NCI-H1436 (cell line): Measurements from ENCODE around the gene GPRC5A.
"Not testable (repeated sequence)": the region's sequence is repeated elsewhere in the genome, so short reads cannot be mapped to it uniquely, and the experiment has no call there.

Experiments used
- DNase-seq: peaks from one replicate; lab custom pipeline; 2025; lab: John Stamatoyannopoulos, UW

GPRC5A gene, protein sequence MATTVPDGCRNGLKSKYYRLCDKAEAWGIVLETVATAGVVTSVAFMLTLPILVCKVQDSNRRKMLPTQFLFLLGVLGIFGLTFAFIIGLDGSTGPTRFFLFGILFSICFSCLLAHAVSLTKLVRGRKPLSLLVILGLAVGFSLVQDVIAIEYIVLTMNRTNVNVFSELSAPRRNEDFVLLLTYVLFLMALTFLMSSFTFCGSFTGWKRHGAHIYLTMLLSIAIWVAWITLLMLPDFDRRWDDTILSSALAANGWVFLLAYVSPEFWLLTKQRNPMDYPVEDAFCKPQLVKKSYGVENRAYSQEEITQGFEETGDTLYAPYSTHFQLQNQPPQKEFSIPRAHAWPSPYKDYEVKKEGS

DNA sequence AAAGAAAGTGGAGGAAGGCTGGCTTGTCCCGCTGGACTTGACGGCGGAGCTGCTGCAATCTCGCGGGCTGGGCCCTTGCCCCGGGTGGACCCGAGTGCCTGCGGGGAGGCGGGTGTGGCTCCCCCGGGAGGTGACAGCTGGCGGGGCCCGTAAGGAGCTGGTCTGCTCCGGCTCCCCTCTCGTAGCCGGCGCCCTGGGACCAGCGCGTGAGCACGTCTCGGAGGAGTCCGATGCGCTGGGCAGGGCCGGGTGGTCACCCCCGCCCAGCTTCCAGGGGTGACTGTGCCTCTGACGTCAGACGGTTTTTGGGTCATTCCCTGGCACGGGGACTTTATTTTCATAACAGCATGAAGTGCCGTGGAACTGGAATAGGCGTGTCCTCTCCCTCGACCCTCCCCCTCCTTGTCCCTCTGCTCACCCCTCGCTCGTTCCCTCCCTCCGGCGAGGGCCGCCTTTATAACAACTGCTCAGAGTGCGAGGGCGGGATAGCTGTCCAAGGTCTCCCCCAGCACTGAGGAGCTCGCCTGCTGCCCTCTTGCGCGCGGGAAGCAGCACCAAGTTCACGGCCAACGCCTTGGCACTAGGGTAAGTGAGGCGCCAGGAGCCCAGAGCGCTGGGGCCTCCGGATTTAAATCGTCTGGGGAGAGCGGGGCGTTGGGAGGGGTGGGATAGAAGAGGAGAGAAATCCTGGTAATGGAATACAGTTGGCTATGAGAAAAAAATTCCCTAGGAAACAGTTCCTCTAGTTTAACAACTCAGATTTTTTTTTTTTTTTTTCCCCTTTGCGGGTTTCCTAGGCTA lies at the start of gene GPRC5A:
Gene GPRC5A (plus strand): TSS at position 483 of the 801 bp plus-strand sequence. CDS start 16,688 bp downstream, outside the sequence.
- no peak for DNase-seq

DNA sequence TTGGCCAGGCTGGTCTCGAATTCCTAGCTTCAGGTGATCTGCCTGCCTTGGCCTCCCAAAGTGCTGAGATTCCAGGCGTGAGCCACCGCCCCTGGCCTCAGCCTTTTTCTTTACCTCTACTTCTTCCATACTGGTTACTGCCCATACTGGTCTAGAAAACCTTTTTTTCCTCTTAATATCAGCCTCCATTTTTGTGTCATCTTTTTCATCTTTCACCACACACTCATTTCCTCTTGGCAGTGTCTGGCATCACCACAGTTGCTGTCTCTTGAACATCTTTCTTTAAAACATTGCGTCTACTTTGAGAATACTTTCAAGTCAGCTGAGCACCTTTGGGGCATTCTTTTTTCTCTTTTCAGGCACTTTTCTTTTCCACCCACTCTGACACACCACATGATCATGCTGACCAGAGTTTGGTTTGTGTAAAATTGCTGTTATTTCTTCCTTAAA lies 45.5 kb upstream of the GPRC5A start:
- no peak for DNase-seq

DNA sequence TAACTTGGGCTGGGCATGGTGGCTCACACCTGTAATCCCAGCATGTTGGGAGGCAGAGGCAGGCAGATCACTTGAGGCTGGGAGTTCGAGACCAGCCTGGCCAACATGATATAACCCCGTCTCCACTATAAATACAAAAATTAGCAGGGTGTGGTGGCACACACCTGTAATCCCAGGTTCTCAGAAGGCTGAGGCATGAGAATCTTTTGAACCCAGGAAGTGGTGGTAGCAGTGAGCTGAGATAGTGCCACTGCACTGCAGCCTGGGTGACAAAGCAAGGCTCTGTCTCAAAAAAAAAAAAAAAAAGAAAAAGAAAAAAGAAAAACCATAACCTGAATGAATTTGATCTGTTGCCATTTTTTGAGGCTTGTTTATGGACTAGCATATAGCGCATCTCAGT lies 44.6 kb upstream of the GPRC5A start:
- DNase-seq = not testable (repeated sequence)

DNA sequence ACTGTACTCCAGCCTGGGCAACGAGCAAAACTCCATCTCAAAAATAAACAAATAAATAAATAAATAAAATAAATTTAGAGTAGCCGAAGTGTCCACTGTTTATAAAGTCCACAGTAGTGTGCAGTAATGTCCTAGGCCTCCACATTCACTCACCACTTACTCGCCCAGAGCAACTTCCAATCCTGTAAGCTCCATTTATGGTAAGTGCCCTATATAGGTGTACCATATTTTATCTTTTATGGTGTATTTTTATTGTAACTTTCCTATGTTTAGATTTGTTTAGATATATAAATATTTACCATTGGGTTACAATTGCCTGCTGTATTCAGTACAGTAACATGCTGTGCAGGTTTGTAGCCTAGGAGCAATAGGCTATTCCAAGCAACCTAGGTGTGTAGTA lies 37.9 kb upstream of the GPRC5A start:
- no peak for DNase-seq

DNA sequence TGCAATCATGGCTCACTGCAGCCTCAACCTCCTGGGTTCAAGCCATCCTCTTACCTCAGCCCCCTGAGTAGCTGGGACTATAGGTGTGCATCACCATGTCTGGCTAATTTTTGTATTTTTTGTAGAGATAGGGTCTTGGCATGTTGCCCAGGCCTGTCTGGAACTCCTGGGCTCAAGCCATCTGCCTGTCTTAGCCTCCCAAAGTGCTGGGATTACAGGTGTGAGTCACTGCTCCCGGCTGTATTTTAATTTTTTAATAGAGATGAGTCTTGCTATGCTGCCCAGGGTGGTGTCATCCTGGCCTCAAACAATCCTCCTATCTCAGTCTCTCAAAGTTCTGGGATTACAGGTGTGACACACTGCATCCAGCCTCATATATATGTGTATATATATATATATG lies 31.7 kb upstream of the GPRC5A start:
- no peak for DNase-seq

DNA sequence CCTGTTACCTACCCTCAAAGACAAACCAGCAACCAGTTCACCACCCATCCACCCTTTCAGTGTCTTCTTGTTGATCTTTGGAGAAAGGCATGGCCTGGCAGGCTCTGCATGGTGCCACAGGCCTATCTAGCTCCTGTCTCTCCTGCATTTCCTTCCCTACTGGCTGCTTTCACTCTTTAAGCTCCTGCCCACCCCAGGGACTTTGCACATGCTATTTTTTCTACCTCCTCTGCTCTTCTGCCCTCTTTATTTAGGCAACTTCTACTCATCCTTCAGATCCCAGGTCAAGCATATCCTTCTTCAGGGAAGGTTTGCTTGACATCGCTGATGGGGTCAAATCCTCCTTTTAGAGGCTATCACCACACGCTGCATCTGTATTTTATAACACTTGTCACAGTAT lies 27.1 kb upstream of the GPRC5A start:
- DNase-seq = no peak

DNA sequence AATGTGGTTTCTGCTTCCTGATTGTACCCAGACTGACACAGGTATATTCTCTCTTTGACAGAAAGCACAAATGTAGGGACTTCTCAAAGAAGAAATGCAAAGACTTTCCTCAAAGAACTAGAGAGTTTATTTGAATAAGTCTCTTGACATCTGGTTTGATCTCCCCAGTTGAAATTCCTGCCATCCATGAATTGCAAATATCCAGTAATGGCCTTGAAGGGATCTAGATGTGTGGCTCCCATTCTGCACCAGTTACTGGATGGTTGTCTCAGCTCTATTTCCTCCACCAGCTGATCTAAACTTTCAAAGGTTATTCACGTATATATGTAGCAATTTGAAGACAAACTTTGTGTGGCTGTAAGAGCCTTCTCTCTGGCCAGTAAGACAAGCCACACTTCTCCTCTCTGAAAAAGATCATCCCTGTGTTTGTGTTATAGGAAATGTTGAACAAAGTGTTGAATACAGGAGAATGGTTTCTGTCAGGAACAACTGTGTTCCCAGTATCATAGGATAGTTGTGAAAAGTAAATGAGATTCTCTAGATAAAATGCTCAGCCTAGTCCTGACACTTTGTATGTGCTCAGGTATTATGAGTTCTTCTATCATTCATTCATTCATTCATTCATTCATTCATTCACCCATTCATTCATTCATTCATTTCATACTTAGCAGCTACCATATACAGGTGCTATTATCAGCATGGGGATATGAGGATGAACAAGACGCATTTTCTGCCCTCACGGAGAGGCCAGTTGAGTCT lies 22.7 kb upstream of the GPRC5A start:
- DNase-seq = no peak

DNA sequence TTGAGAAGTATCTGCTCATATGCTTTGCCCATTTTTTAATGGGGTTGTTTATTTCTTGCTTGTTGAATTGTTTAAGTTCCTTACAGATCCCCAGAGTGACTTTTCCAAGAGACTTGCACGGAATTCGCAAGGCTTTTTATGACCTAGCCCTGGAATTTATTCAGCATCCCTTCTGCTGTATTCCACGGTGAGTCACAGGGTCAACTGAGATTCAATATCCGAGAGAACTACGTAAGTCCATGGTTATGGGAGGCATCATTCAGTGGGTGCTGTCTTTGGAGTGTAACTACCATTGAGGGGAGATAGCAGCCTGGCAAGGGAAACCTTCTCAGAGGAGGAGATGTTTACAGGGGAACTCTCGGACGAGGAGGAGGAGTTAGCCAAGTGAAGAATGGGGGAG lies 20.9 kb upstream of the GPRC5A start:
- DNase-seq = no peak

DNA sequence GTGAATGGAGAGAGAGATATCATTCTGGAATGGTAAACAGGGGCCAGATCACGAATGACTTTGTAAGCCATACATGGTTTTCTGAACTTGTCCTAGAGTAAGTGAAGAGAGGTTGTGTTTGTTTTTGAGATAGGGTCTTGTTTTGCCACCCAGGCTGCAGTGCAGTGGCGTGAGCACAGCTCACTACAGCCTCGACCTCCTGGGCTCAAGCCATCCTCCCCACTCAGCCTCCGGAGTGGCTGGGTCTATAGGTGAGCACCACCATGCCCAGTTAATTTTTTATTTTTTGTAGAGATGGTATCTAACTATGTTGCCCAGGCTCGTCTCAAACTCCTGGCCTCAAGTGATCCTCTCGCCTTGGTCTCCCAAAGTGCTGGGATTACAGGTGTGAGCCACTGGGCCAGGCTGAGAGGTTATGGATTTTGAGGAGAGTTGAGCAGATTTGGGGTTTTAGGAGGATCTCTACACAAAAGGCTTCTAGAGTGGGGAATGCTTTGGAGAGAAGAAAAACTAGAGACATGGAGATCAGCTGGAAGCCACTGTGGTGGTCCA lies 19.7 kb upstream of the GPRC5A start:
- DNase-seq = no peak

DNA sequence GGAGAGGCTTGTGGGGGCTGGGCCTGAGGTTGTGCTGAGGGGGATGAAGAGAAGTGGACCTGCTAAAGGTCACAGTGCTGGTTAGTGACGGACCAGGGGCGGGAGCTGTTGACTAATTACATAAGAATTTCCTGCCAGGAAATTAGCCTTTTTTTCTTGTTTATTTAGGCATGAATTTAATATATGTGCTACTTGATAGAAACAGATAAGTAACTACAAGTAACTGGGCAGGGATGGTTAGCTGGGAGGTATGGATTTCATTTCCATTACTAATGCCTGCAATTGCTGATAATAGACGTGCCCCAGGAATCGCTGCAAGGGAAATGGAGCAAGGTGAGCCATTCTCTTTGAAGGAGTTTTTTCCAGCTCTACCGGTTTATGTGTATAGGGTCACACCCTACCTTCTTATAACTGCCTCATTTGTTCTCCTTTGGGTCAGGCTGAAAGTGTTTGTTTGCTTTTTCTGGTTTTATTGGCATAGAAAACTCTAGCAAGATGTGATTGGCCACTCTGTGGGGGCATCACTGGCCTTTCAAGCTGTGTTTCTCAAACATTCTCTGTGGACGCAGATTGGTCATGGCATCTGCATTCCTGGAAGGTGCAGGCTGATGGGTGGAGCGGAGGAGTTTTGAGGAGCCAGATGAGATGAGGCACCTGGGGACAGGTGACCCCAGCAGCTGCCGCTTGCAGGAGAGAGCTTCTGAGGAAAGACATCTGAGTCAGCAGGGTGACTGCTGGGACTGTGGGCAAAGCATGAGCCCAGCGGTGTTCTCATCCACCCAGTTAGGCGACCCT lies 19.0 kb upstream of the GPRC5A start:
- no peak for DNase-seq

DNA sequence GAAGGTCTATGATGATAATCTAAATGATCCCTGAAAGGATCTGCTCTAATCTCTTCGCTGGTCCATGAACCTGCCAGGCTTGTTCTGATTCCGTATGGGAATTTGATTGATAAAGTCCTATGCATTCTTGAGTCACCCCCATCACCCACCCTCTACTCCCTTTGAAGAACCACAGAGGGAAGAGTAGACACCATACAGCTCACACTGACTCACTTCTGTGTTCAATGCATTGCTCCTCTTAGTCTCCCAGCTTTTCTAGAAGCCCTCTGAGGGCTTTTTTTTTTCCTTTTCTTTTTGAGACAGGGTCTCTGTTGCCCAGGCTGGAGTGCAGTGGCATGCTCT lies 18.5 kb upstream of the GPRC5A start:
- DNase-seq = no peak

DNA sequence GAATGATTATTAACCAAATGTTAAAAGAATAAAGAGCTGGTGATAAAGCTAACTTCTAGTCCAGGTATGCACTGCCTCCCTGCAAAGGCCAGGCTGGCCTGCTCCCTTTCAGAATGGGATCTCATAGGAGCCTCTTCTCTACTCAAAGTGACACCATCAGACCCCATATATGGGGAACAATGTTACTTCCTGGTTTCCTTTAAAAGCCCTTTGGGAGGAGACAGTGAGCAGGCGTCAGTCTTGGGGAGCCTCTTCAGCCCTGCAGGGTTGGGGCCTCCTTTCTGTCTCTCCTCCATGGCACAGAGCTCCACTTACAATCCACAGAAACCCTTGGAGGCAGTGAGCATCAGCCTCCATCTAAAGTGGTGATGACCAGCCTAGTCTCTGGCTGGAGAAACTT lies 17.3 kb upstream of the GPRC5A start:
- DNase-seq = no peak

DNA sequence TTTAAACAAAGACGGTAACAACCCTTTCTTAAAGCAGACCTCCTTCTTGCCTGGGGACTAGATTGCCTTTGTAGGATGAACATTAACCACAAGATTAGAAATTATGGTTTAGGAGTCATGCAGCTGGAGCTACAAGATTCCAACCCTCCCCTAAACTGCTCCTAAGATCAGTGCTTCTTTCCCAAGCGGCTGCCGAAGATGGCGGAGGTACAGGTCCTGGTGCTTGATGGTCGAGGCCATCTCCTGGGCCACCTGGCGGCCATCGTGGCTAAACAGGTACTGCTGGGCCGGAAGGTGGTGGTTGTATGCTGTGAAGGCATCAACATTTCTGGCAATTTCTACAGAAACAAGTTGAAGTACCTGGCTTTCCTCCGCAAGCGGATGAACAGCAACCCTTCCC lies 16.1 kb upstream of the GPRC5A start:
- not testable (repeated sequence) for DNase-seq

DNA sequence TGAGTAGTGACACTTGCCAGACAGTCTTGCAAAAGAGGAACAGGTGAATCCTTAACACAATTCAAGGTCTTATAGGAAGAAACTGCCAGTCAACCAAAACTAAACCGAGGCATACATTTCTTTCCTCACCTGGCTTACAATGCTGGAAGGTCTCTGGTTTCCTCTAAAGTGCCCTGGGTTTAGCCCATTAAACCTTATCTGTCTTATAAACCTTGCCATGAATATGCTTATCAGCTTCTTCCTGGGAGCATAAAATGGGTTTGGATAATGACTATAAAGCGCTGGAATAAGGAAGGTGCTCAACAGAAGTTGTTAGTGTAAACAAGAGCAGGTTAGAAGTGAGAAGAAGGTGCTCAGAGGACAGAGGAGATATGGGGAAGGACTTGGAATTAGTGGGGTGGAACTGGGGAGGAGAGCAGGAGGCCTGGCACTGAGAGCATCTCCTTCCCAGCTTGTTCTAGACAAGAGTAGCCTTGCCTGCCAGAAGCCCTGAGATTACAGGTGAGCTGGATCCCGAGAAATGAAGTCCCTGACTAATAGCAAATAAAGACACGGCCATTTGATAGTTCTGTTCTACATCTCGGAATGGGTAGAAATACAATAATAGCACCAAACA lies 14.1 kb upstream of the GPRC5A start:
- no peak for DNase-seq

DNA sequence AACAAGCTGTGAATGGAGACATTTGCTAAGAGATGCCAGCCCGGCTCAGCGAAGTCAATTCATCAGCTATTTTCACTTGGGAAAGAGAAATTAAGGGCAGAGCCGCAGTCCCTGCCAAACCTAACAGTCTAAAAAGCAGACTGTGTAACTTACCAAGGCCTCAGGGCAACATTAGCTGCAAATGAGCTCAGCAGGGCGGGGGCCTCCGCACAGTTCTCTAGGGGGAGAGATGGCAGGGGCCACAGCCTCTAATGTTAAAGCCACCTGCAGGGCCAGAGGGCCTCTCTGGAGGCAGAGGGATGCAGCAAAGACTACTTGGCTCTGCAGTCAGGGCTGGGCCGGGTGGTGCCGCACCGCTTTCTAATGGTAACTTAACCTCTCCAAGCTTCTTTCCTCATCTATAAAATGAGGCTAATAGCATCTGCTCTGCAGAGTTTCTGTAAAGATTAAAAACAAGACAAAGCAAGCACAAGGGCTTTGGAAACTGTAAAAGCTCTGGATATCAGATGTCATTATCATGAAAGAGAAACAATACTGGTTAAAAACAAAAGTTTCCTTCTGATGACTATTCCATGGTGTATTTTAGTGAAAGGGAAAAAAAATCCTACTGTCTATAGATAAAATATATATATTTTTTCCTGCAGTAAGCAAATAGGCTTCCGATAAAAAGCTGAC lies 13.4 kb upstream of the GPRC5A start:
- DNase-seq = no peak

DNA sequence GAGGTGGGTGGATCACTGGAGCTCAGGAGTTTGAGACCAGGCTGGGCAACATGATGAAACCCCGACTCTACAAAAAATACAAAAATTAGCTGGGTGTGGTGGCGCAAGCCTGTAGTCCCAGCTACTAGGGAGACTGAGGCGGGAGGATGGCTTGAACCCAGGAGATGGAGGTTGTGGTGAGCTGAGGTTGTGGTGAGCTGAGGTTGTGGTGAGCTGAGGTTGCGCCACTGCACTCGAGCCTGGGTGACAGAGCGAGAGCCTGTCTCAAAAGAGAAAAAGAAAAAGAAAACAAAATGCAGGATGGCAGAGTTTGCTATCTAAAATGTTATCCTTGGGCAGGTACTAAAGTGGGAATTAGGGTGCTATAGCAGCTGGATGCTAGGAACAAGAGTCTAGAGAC lies 10.8 kb upstream of the GPRC5A start:
- no peak for DNase-seq

DNA sequence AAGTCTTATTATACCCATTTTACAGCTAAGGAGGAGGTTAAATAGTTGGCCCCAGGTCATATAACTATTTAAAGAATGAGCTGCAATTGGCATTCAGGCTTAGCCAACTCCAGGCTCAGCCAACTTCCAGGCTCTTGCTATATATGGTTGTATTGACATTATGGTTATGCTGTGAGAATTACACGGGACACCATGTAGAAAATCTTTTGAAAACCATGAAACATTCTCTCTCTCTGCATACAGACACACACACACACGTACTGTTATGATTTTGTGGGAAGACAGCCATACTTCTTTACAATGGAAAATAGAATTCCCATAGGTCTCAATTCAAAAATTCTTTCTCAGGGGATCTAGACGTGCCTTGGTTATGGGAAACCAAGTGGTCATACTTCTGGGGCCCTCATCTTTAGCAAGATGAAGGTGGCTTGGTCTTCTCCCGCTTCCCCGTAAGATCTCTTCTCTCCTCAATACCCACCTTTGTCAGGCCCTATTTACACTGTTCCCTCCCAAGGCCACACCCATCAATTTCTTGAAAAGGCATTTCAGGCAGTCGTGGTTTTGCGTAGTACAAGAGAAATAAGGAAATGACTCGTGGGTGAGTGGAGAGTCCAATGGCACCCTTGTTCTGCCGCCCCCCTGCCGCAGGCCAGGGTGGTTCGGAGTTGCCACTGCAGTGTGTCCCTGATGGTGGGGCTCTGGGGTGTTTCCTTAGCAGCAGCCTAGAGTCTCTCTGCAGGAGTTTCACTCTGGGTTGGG lies 10.0 kb upstream of the GPRC5A start:
- DNase-seq = no peak

DNA sequence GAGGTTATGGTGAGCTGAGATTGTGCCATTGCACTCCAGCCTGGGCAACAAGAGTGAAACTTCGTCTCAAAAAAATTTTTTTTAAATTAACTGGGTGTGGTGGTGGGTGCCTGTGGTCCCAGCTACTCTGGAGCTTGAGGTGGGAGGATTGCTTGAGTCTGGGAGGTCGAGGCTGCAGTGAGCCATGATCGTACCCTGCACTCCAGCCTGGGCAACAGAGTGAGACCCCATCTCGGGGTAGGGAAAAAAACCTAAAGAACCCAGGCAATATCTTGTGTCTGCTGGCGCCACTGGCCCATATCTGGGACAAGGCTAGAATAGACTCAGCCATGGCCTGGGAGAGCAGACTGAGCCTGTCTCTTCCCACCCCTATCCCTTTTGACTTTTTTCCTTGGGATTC lies 9.1 kb upstream of the GPRC5A start:
- DNase-seq = no peak

DNA sequence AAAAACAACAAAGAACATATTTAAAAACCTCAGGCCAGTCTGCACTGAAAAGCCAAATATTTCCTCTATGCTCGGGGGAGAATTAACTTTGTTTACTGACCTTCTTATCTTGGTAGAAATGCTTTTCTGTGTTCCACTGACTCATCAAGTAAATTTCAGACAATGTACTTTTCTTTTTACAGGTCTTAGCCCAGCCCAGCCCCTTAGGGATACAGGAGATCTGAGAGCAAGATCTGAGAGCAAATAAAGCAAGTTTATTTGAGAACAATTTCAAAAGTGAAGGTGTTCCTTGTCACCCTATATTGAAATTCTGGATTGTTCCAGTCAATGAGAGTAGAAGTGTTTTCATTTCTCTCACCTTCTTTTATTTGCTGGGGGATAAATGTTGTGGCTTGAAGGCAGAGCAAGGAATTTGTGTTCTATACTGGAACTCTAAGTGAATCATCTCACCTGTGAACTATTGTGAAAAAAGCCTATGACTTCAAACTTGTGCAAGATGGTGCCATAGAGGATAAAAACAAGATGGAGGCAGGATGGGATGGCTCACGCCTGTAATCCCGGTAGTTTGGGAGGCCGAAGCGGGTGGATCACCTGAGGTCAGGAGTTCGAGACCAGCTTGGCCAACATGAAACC lies 7.9 kb upstream of the GPRC5A start:
- DNase-seq = no peak
